GM19328 (cell line): ENCODE measurements around the gene LRRTM1.

Experiments used
- ATAC-seq: cut with Tn5 transposase; IDR thresholded peaks from one replicate; pipeline ENCODE4 v1.9.1; 2021; ENCODE audit warnings: mild to moderate bottlenecking, moderate library complexity; ENCODE audit not compliant: unreplicated experiment

LRRTM1 gene

GRCh38 chr2:80302314-80303005 is 2.1 kb downstream of the LRRTM1 start:
- no peak for ATAC-seq

- ATAC-seq, result no peak
These were observed 2.6 kb downstream of the LRRTM1 start for GRCh38 chr2:80302001-80302313.

- no peak for ATAC-seq
These were observed 3.6 kb downstream of the LRRTM1 start for GRCh38 chr2:80300954-80301353.

- ATAC-seq, result no peak
These were observed 4.2 kb downstream of the LRRTM1 start for GRCh38 chr2:80300346-80300745.

GRCh38 chr2:80299661-80300060 is 4.9 kb downstream of the LRRTM1 start:
- ATAC-seq, result no peak

- no peak for ATAC-seq
These were observed 5.6 kb downstream of the LRRTM1 start for GRCh38 chr2:80298954-80299353.

GRCh38 chr2:80293039-80293438 is 11.5 kb downstream of the LRRTM1 start:
- no peak for ATAC-seq

- no peak for ATAC-seq
These were observed 12.1 kb downstream of the LRRTM1 start for GRCh38 chr2:80292474-80292873.

GRCh38 chr2:80291656-80292055 is 12.9 kb downstream of the LRRTM1 start:
- no peak for ATAC-seq

- ATAC-seq, result no peak
These were observed 16.0 kb downstream of the LRRTM1 start for GRCh38 chr2:80288576-80288975.

GRCh38 chr2:80281049-80281448 is 23.5 kb downstream of the LRRTM1 start:
- ATAC-seq, result no peak

GRCh38 chr2:80280598-80280997 is 24.0 kb downstream of the LRRTM1 start:
- no peak for ATAC-seq

- no peak for ATAC-seq
These were observed 34.7 kb downstream of the LRRTM1 start for GRCh38 chr2:80269806-80270205.

- ATAC-seq, result no peak
These were observed 38.3 kb downstream of the LRRTM1 start for GRCh38 chr2:80266231-80266630.

- no peak for ATAC-seq
These were observed 45.3 kb downstream of the LRRTM1 start for GRCh38 chr2:80259292-80259691.

GRCh38 chr2:80258793-80259192 is 45.8 kb downstream of the LRRTM1 start:
- ATAC-seq, result no peak

GRCh38 chr2:80258341-80258740 is 46.2 kb downstream of the LRRTM1 start:
- ATAC-seq, result no peak

GRCh38 chr2:80257450-80257849 is 47.1 kb downstream of the LRRTM1 start:
- ATAC-seq, result no peak

- ATAC-seq, result no peak
These were observed 47.8 kb downstream of the LRRTM1 start for GRCh38 chr2:80256782-80257167.

GRCh38 chr2:80255918-80256781 is 48.4 kb downstream of the LRRTM1 start:
- ATAC-seq, result no peak

GRCh38 chr2:80252294-80252986 is 52.1 kb downstream of the LRRTM1 start:
- no peak for ATAC-seq
